ENCODE measurements around the gene CNTN1.

DNA sequence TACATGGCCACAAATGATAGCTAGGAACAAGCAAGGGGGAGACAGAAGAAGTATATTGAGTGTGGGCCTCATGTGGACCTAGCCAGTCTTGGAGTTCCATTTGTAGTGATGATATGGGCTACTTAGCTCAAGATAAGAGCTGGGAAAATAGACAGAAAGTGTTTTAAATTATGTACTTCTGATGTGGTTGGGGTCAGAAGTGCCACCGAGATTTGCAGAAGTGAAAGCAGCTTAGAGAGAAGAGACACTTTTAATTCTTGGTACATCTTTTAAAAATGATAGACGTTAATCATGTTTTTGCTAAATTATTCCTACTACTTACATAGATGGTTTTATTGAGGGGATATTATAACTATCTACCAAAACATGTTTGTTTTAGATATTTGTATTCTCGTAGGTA is 297.5 kb downstream of the CNTN1 start:
- no peak for TF ChIP-seq POLR2A (IDR thresholded peaks at IDR 0.05; ENCODE audit: low read depth, low read length)
- TF ChIP-seq POLR2AphosphoS5 (IDR thresholded peaks at IDR 0.05; ENCODE audit: low read depth, low read length) = no peak
